Suprapubic skin (tissue), 3 donors: ENCODE measurements around the gene WWTR1.

Experiments used
- POLR2AphosphoS5 ChIP-seq, 3 donors: sonication (generic); formaldehyde crosslinking; IDR thresholded peaks; one replicate each; pipeline ENCODE4 v1.6.1; 2017; ENCODE audit warnings: antibody characterized with exemption in 3 of 3
- TF ChIP-seq, protein P1 (sequence below), 2 donors: fragments of 200-600 bp in 1 of 2; fragments of 450-650 bp in 1 of 2; sonication (generic) in 1 of 2; IDR thresholded peaks; one replicate each; pipeline ENCODE4 v1.5.1; 2016 to 2019; ENCODE audit warnings: antibody characterized with exemption in 2 of 2, mild to moderate bottlenecking in 1 of 2, moderate library complexity in 1 of 2

DNA sequence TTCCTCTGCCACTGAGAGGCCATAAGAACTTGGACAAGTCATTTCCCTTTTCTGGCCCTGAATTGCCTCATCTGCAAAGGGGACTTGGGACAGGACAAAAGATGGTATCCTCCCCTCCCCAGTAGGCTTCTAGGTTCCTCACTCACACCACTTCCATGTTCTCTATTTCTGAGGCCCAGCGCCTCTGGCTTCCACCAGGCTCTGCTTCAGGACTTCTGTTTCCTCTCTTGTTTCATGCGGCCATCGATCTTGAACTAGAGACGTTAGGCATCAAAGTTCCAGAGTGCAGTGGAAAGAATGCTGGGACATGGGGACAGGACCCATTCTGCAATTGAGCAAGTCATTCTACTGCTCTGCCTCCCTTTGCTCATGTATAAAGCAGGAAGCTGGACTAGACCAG is 181.6 kb downstream of the WWTR1 start:
- TF ChIP-seq, protein P1, sequence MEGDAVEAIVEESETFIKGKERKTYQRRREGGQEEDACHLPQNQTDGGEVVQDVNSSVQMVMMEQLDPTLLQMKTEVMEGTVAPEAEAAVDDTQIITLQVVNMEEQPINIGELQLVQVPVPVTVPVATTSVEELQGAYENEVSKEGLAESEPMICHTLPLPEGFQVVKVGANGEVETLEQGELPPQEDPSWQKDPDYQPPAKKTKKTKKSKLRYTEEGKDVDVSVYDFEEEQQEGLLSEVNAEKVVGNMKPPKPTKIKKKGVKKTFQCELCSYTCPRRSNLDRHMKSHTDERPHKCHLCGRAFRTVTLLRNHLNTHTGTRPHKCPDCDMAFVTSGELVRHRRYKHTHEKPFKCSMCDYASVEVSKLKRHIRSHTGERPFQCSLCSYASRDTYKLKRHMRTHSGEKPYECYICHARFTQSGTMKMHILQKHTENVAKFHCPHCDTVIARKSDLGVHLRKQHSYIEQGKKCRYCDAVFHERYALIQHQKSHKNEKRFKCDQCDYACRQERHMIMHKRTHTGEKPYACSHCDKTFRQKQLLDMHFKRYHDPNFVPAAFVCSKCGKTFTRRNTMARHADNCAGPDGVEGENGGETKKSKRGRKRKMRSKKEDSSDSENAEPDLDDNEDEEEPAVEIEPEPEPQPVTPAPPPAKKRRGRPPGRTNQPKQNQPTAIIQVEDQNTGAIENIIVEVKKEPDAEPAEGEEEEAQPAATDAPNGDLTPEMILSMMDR (IDR thresholded peaks at IDR 0.05) = no peak
- TF ChIP-seq POLR2AphosphoS5 (IDR thresholded peaks at IDR 0.05) = no peak
